SK-N-SH (cell line): ENCODE data around the gene ZFC3H1. TPM values are rescaled to one million over a fixed set of nuclear protein-coding genes. Genes with fewer than 3 reads are reported as not detected.

Source experiments
- CTCF ChIA-PET: fragments of 300-600, 350-600 bp; formaldehyde crosslinking; extraction: SDS; loops from one replicate; lab custom pipeline; 2021; lab: Yijun Ruan, JAX
- POLR2A ChIA-PET: fragments of 350-600 bp; sonication (Branson Sonifier 250); formaldehyde crosslinking; extraction: SDS; loops from one replicate; lab custom pipeline; 2020; ENCODE audit warnings: antibody characterized with exemption, inconsistent platforms; lab: Yijun Ruan, JAX
- DNase-seq: peaks from one replicate; pipeline ENCODE4 v3.0.0; 2012
- H2AFZ ChIP-seq: fragments of 200-600 bp; sonication (generic); 2 replicates; pipeline ENCODE4 v1.8.1; 2016; ENCODE audit warnings: antibody characterized with exemption, mild to moderate bottlenecking, low read depth
- H3F3A ChIP-seq: fragments of 200-600 bp; sonication (generic); replicated peaks from 2 replicates; pipeline ENCODE3; 2016; ENCODE audit warnings: antibody characterized with exemption, mild to moderate bottlenecking; ENCODE audit not compliant: insufficient read depth
- H3K27ac ChIP-seq, 2 experiments: fragments of 200-500 bp in 1 of 2; fragments of 200-600 bp in 1 of 2; sonication (Bioruptor generic) in 1 of 2; sonication (generic), shearing (Covaris generic) in 1 of 2; 2 replicates each; pipeline versions ENCODE4 v1.5.1 to v1.6.1; 2014 to 2016; ENCODE audit warnings: low read depth in 2 of 2, inconsistent platforms in 1 of 2, low read length in 1 of 2, mild to moderate bottlenecking in 1 of 2, mixed read lengths in 1 of 2
- H3K27me3 ChIP-seq: fragments of 200-600 bp; sonication (generic), shearing (Covaris generic); 2 replicates; pipeline ENCODE4 v1.6.1; 2016; ENCODE audit warnings: mixed run types; ENCODE audit not compliant: insufficient read depth
- H3K36me3 ChIP-seq, 2 experiments: fragments of 200-500 bp in 1 of 2; fragments of 200-600 bp in 1 of 2; sonication (Bioruptor generic) in 1 of 2; sonication (generic) in 1 of 2; replicated peaks in 1 of 2; 2 replicates each; pipeline versions ENCODE3 to v1.5.1; 2014 to 2016; ENCODE audit warnings: low read length in 1 of 2, mild to moderate bottlenecking in 1 of 2; ENCODE audit not compliant: insufficient read depth in 2 of 2, control insufficient read depth in 1 of 2
- H3K4me1 ChIP-seq, 2 experiments: fragments of 200-500 bp in 1 of 2; fragments of 200-600 bp in 1 of 2; sonication (Bioruptor generic) in 1 of 2; sonication (generic), shearing (Covaris generic) in 1 of 2; 2 replicates each; pipeline versions ENCODE4 v1.5.1 to v1.6.1; 2014 to 2016; ENCODE audit warnings: low read depth in 1 of 2, low read length in 1 of 2, mixed run types in 1 of 2; ENCODE audit not compliant: insufficient read depth in 2 of 2, control insufficient read depth in 1 of 2
- H3K4me2 ChIP-seq: fragments of 200-600 bp; sonication (generic), shearing (Covaris generic); 2 replicates; pipeline ENCODE4 v1.6.1; 2017; ENCODE audit warnings: mixed run types
- H3K4me3 ChIP-seq, 2 experiments: fragments of 200-500 bp in 1 of 2; fragments of 200-600 bp in 1 of 2; sonication (Bioruptor generic) in 1 of 2; sonication (generic), shearing (Covaris generic) in 1 of 2; 2 replicates each; pipeline versions ENCODE4 v1.5.1 to v1.8.1; 2014 to 2016; ENCODE audit warnings: low read depth in 2 of 2, inconsistent platforms in 1 of 2, low read length in 1 of 2, mild to moderate bottlenecking in 1 of 2, mixed read lengths in 1 of 2, moderate library complexity in 1 of 2
- H3K79me2 ChIP-seq: fragments of 200-600 bp; sonication (generic); 2 replicates; pipeline ENCODE4 v1.8.1; 2017; ENCODE audit warnings: mild to moderate bottlenecking; ENCODE audit not compliant: insufficient read depth
- H3K9ac ChIP-seq: fragments of 200-600 bp; sonication (generic); 2 replicates; pipeline ENCODE4 v1.6.1; 2017; ENCODE audit warnings: mixed run types
- H3K9me2 ChIP-seq: fragments of 200-600 bp; sonication (generic); 2 replicates; pipeline ENCODE4 v1.6.1; 2017; ENCODE audit warnings: mixed run types
- H3K9me3 ChIP-seq: fragments of 200-600 bp; sonication (generic); 2 replicates; pipeline ENCODE4 v1.6.1; 2017; ENCODE audit warnings: mixed run types, mild to moderate bottlenecking, moderate library complexity
- H4K20me1 ChIP-seq: fragments of 200-600 bp; sonication (generic); 2 replicates; pipeline ENCODE4 v1.6.1; 2017; ENCODE audit warnings: mild to moderate bottlenecking, mixed run types; ENCODE audit not compliant: insufficient read depth
- CTCF ChIP-seq: fragments of 200-600 bp; sonication (generic); IDR thresholded peaks from 2 replicates; pipeline ENCODE4 v1.6.1; 2017; ENCODE audit warnings: antibody characterized with exemption, mild to moderate bottlenecking, moderate library complexity
- ELF1 ChIP-seq: IDR thresholded peaks from 2 replicates; pipeline ENCODE4 v1.4.0; 2012
- EP300 ChIP-seq, 2 experiments: IDR thresholded peaks; 2 replicates each; pipeline versions ENCODE4 v1.4.0 to v1.6.1; 2012; ENCODE audit warnings: borderline replicate concordance in 1 of 2, low read depth in 1 of 2, low read length in 1 of 2
- FOSL2 ChIP-seq: IDR thresholded peaks from 2 replicates; pipeline ENCODE4 v1.4.0; 2012; ENCODE audit warnings: low read depth, mild to moderate bottlenecking, moderate library complexity, borderline replicate concordance
- IRF3 ChIP-seq: fragments of 150-350 bp; IDR thresholded peaks from 2 replicates; pipeline ENCODE4 v1.6.1; 2016; ENCODE audit warnings: mild to moderate bottlenecking, low read depth, low read length
- NFIC ChIP-seq: IDR thresholded peaks from 2 replicates; pipeline ENCODE4 v1.4.0; 2012; ENCODE audit warnings: borderline replicate concordance
- RAD21 ChIP-seq: IDR thresholded peaks from 2 replicates; pipeline ENCODE4 v1.6.1; 2012; ENCODE audit warnings: mild to moderate bottlenecking, low read length
- RCOR1 ChIP-seq: fragments of 150-350 bp; IDR thresholded peaks from 2 replicates; pipeline ENCODE4 v1.6.1; 2017; ENCODE audit warnings: antibody characterized with exemption, low read length
- REST ChIP-seq: IDR thresholded peaks from 2 replicates; pipeline ENCODE4 v1.6.1; 2012; ENCODE audit warnings: mild to moderate bottlenecking, low read depth, low read length, moderate library complexity
- RFX5 ChIP-seq: IDR thresholded peaks from 2 replicates; pipeline ENCODE4 v1.6.1; 2012; ENCODE audit warnings: mild to moderate bottlenecking, improper control_type of control experiment, low read length
- TAF1 ChIP-seq: IDR thresholded peaks from 2 replicates; pipeline ENCODE4 v1.6.1; 2012; ENCODE audit warnings: low read depth, mild to moderate bottlenecking, low read length, moderate library complexity, borderline replicate concordance
- USF1 ChIP-seq: IDR thresholded peaks from 2 replicates; pipeline ENCODE4 v1.4.0; 2012; ENCODE audit warnings: low read depth, borderline replicate concordance
- YY1 ChIP-seq: IDR thresholded peaks from 2 replicates; pipeline ENCODE4 v1.4.0; 2012; ENCODE audit warnings: low read depth, mild to moderate bottlenecking
- ZBTB33 ChIP-seq: IDR thresholded peaks from 2 replicates; pipeline ENCODE4 v1.4.0; 2012; ENCODE audit warnings: low read depth, borderline replicate concordance
- WGBS: methylation state at CpG from one replicate; pipeline ENCODE4 v1.1.6; 2017; ENCODE audit warnings: low lambda C conversion rate; 5-methylcytosine and 5-hydroxymethylcytosine counted together
- polyA plus RNA-seq, 3 experiments: library from polyadenylated mRNA; depleted of rRNA; stranded (reverse); fragments of >200 nt; gene quantifications; 2 replicates each; pipeline ENCODE4 v1.2.3, GENCODE V29; 2012

The ZFC3H1 gene
- polyA plus RNA-seq, 1 of the 3 experiments (the other 2 are of a cell fraction), result 19.1 TPM

- WGBS, result 98% methylated on average over 6 of the region's 7 CpGs
- Histone ChIP-seq H3K9ac (no peak overlapping the region), H3K27ac (no peak overlapping the region), H3F3A (peaks cover 5% of the 10 kb centered on the region), H4K20me1 (no peaks in the 10 kb centered on the region), H3K4me2 (no peak overlapping the region), H3K9me2 (no peaks in the 10 kb centered on the region), H3K36me3 (peaks cover 12 to 29% of the 10 kb centered on the region in 2 experiments), H3K4me1 (peaks cover 0 to 7% of the 10 kb centered on the region in 2 experiments; a peak in 2 of 4 replicates), H3K27me3 (no peaks in the 10 kb centered on the region), H3K79me2 (peaks cover 12% of the 10 kb centered on the region; the same call in 1 of the 2 replicates), H2AFZ (no peak overlapping the region), H3K4me3 (no peak overlapping the region), H3K9me3 (no peaks in the 10 kb centered on the region)
- CTCF ChIA-PET, result no interaction called here
- POLR2A ChIA-PET, result no interaction called here
- TF ChIP-seq RAD21 (no peak), ZBTB33 (no peak), YY1 (no peak), CTCF (no peak), ELF1 (no peak), TAF1 (no peak), RFX5 (no peak), EP300 (IDR thresholded peaks at IDR 0.05; ENCODE audit: borderline replicate concordance in 1 of 2, low read depth in 1 of 2, low read length in 1 of 2) (no peak), RCOR1 (no peak)
- DNase-seq, result no peak
Measured at GRCh38 chr12:71693126-71693525, 29.5 kb upstream of the ZFC3H1 start.

GRCh38 chr12:71691504-71692129, 28.0 kb upstream of the ZFC3H1 start:
- no peak for DNase-seq
- H3K9ac ChIP-seq, result no peak overlapping the region
- ChIA-PET CTCF (interaction anchor here (0.5 to 0.6 kb wide), 2 partner anchors 947 to 1466 kb away, joined by 3 read pairs; no protein-coding TSS in a partner anchor), POLR2A (interaction anchor here (0.6 kb wide), 1 partner anchor 22 kb away, joined by 3 read pairs; no protein-coding TSS in a partner anchor)
- H3K4me3 ChIP-seq, result no peak overlapping the region
- no peak overlapping the region for H2AFZ ChIP-seq
- WGBS, result 88% methylated on average over 4 of the region's 4 CpGs
- peaks cover 2 to 7% of the 10 kb centered on the region in 2 experiments; a peak in 3 of 4 replicates for H3K4me1 ChIP-seq
- no peak overlapping the region for H3K4me2 ChIP-seq
- peaks cover 27% of the 10 kb centered on the region for H3K79me2 ChIP-seq
- H3K9me3 ChIP-seq, result no peaks in the 10 kb centered on the region
- H3K27me3 ChIP-seq, result no peaks in the 10 kb centered on the region
- no peaks in the 10 kb centered on the region for H3K9me2 ChIP-seq
- H3F3A ChIP-seq, result peaks cover 11% of the 10 kb centered on the region
- H3K27ac ChIP-seq, result no peak overlapping the region
- no peaks in the 10 kb centered on the region for H4K20me1 ChIP-seq
- peaks cover 0 to 14% of the 10 kb centered on the region in 2 experiments for H3K36me3 ChIP-seq
- TF ChIP-seq USF1 (no peak), FOSL2 (no peak), TAF1 (no peak), IRF3 (no peak), RAD21 (no peak), NFIC (no peak), REST (no peak)
